Mesenteric fat pad (tissue), 1 donor: Measurements from ENCODE around the gene ASGR2. TPM values are rescaled to one million over a fixed set of nuclear protein-coding genes. Genes with fewer than 3 reads are reported as not detected.

Source experiments
- DNase-seq: peaks from one replicate; pipeline ENCODE4 v3.0.0-alpha.2; 2020; ENCODE audit warnings: low spot score
- total RNA-seq: library from RNA; stranded (reverse); fragmentation: NEBNext Ultra II Directional; extraction: Animal tissue kit (Norgen Biotek cat#: 25700); gene quantifications from one replicate; pipeline ENCODE4 v1.2.1, GENCODE V29; 2021
- donor health status: DM: yes; HTN: yes; CAD: no.

Gene ASGR2
- total RNA-seq, 1 donor from 2014 or later = 3.3 TPM

- no peak for DNase-seq
Observed at GRCh38 chr17:7064261-7064660, 50.4 kb downstream of the ASGR2 start.

GRCh38 chr17:7063518-7064094 is 51.0 kb downstream of the ASGR2 start:
- DNase-seq = no peak

- DNase-seq = no peak
Observed at GRCh38 chr17:7060165-7060891, 54.3 kb downstream of the ASGR2 start.

- no peak for DNase-seq
Observed at GRCh38 chr17:7058831-7059447, 55.7 kb downstream of the ASGR2 start.

GRCh38 chr17:7056386-7056785 is 58.2 kb downstream of the ASGR2 start:
- no peak for DNase-seq

Other genes starting within 250 kb of the ASGR2 start
- gene ALOX12, start 118.8 kb downstream of the ASGR2 start, total RNA-seq = 0.16 TPM
- 243 TPM for gene RNASEK, start 102.2 kb downstream of the ASGR2 start, total RNA-seq
- 32.2 TPM for gene BCL6B, start 91.8 kb downstream of the ASGR2 start, total RNA-seq
- gene SLC16A13, start 78.8 kb downstream of the ASGR2 start, total RNA-seq = 2.9 TPM
- gene SLC16A11, start 70.7 kb downstream of the ASGR2 start, total RNA-seq = 0.84 TPM
- 20.6 TPM for gene CLEC10A, start 34.6 kb downstream of the ASGR2 start, total RNA-seq
- 2.2 TPM for gene ASGR1, start 64.5 kb upstream of the ASGR2 start, total RNA-seq
- gene DLG4, start 105.0 kb upstream of the ASGR2 start, total RNA-seq = 16.0 TPM
- 1,052 TPM for gene ACADVL, start 105.1 kb upstream of the ASGR2 start, total RNA-seq
- 24.7 TPM for gene DVL2, start 119.7 kb upstream of the ASGR2 start, total RNA-seq
- gene PHF23, start 124.6 kb upstream of the ASGR2 start, total RNA-seq = 47.4 TPM
- 468 TPM for gene GABARAP, start 127.6 kb upstream of the ASGR2 start, total RNA-seq
- gene CTDNEP1, start 136.9 kb upstream of the ASGR2 start, total RNA-seq = 120 TPM
- 44.1 TPM for gene ELP5, start 137.4 kb upstream of the ASGR2 start, total RNA-seq
- gene CLDN7, start 147.7 kb upstream of the ASGR2 start, total RNA-seq = 5.6 TPM
- 8.1 TPM for gene SLC2A4, start 166.9 kb upstream of the ASGR2 start, total RNA-seq
- gene YBX2, start 179.8 kb upstream of the ASGR2 start, total RNA-seq = 2.3 TPM
- gene EIF5A, start 192.8 kb upstream of the ASGR2 start, total RNA-seq = 503 TPM
- 51.2 TPM for gene GPS2, start 200.5 kb upstream of the ASGR2 start, total RNA-seq
- 25.4 TPM for gene NEURL4, start 214.5 kb upstream of the ASGR2 start, total RNA-seq
- 18.8 TPM for gene ACAP1, start 221.7 kb upstream of the ASGR2 start, total RNA-seq
- 11.9 TPM for gene KCTD11, start 237.3 kb upstream of the ASGR2 start, total RNA-seq
- not detected for gene TMEM95, start 240.3 kb upstream of the ASGR2 start, total RNA-seq